WTC11 (cell line): Measurements from ENCODE around the gene BLOC1S1. TPM values are rescaled to one million over a fixed set of nuclear protein-coding genes. Genes with fewer than 3 reads are reported as not detected.

ENCODE experiments used
- ATAC-seq: fragments of 200-7000 bp; cut with Tn5 transposase; 2 replicates; pipeline ENCODE4 v1.10.0; 2021; ENCODE audit warnings: mild to moderate bottlenecking, moderate library complexity
- CTCF ChIA-PET: fragments of 300-600 bp; sonication (Branson Sonifier 250); formaldehyde crosslinking; loops from one replicate; lab custom pipeline; 2021; ENCODE audit warnings: antibody characterized with exemption; lab: Charles Lee
- POLR2A ChIA-PET: fragments of 350-600 bp; sonication (Branson Sonifier 250); formaldehyde crosslinking; loops from one replicate; lab custom pipeline; 2021; ENCODE audit warnings: antibody characterized with exemption; lab: Charles Lee
- DNase-seq: peaks from one replicate; pipeline ENCODE4 v3.0.0; 2021; ENCODE audit warnings: low spot score
- H3K27ac Mint-ChIP-seq: 2 replicates; pipeline ENCODE4 v1.8.0; 2021; ENCODE audit warnings: mixed read lengths
- H3K27me3 Mint-ChIP-seq: 2 replicates; pipeline ENCODE4 v1.8.0; 2021; ENCODE audit warnings: low read depth, mild to moderate bottlenecking, moderate library complexity, mixed read lengths
- H3K36me3 Mint-ChIP-seq: 2 replicates; pipeline ENCODE4 v1.8.0; 2021; ENCODE audit warnings: mixed read lengths
- H3K4me1 Mint-ChIP-seq: 2 replicates; pipeline ENCODE4 v1.8.0; 2022; ENCODE audit warnings: mixed read lengths
- H3K4me3 Mint-ChIP-seq: 2 replicates; pipeline ENCODE4 v1.8.0; 2021; ENCODE audit warnings: mild to moderate bottlenecking, moderate library complexity, mixed read lengths
- H3K9me3 Mint-ChIP-seq: 2 replicates; pipeline ENCODE4 v1.8.0; 2021; ENCODE audit warnings: mixed read lengths
- AFF4 ChIP-seq: sonication (generic); formaldehyde crosslinking; IDR thresholded peaks from 2 replicates; pipeline ENCODE4 v1.8.1; 2023; ENCODE audit warnings: mild to moderate bottlenecking, missing genetic modification reagents, borderline replicate concordance
- ATF2 ChIP-seq: sonication (generic); formaldehyde crosslinking; IDR thresholded peaks from 2 replicates; pipeline ENCODE4 v1.8.1; 2022; ENCODE audit warnings: low read depth, missing genetic modification reagents, borderline replicate concordance
- ATF3 ChIP-seq: sonication (generic); formaldehyde crosslinking; conservative IDR thresholded peaks from 2 replicates; pipeline ENCODE4 v1.8.1; 2022; ENCODE audit warnings: mild to moderate bottlenecking, missing genetic modification reagents
- E2F1 ChIP-seq: sonication (generic); formaldehyde crosslinking; IDR thresholded peaks from 2 replicates; pipeline ENCODE4 v1.8.0; 2022; ENCODE audit warnings: mild to moderate bottlenecking, missing genetic modification reagents
- E2F4 ChIP-seq: sonication (generic); formaldehyde crosslinking; IDR thresholded peaks from 2 replicates; pipeline ENCODE4 v1.8.1; 2022; ENCODE audit warnings: low read depth, mild to moderate bottlenecking, moderate library complexity, missing genetic modification reagents, borderline replicate concordance
- GRHL2 ChIP-seq: fragments of 250-450 bp; sonication (Bioruptor Pico); IDR thresholded peaks from 2 replicates; pipeline ENCODE4 v1.8.0; 2022; ENCODE audit warnings: mild to moderate bottlenecking, moderate library complexity; ENCODE audit not compliant: insufficient replicate concordance, severe bottlenecking
- GTF2I ChIP-seq: fragments of 250-450 bp; sonication (Bioruptor Pico); conservative IDR thresholded peaks from 2 replicates; pipeline ENCODE4 v1.4.0; 2021; ENCODE audit warnings: mild to moderate bottlenecking
- HMGXB4 ChIP-seq: sonication (generic); formaldehyde crosslinking; IDR thresholded peaks from 2 replicates; pipeline ENCODE4 v1.8.1; 2023; ENCODE audit warnings: mild to moderate bottlenecking, moderate library complexity, missing genetic modification reagents
- NFYB ChIP-seq: sonication (generic); formaldehyde crosslinking; conservative IDR thresholded peaks from 2 replicates; pipeline ENCODE4 v1.8.0; 2022; ENCODE audit warnings: low read depth, missing genetic modification reagents
- PRDM15 ChIP-seq: sonication (generic); formaldehyde crosslinking; IDR thresholded peaks from 2 replicates; pipeline ENCODE4 v1.8.0; 2022; ENCODE audit warnings: missing genetic modification reagents
- RORB ChIP-seq: fragments of 250-450 bp; sonication (Bioruptor Pico); IDR thresholded peaks from 2 replicates; pipeline ENCODE4 v1.9.0; 2021; ENCODE audit warnings: mild to moderate bottlenecking
- SMAD3 ChIP-seq: sonication (generic); formaldehyde crosslinking; IDR thresholded peaks from 2 replicates; pipeline ENCODE4 v1.8.0; 2022; ENCODE audit warnings: missing genetic modification reagents, mild to moderate bottlenecking, borderline replicate concordance
- ZBTB43 ChIP-seq: sonication (generic); formaldehyde crosslinking; IDR thresholded peaks from 2 replicates; pipeline ENCODE4 v1.8.1; 2023; ENCODE audit warnings: mild to moderate bottlenecking, missing genetic modification reagents
- ZNF281 ChIP-seq: sonication (generic); formaldehyde crosslinking; IDR thresholded peaks from 2 replicates; pipeline ENCODE4 v1.8.0; 2023; ENCODE audit warnings: mild to moderate bottlenecking, missing genetic modification reagents
- ZNF671 ChIP-seq: fragments of 250-450 bp; sonication (Bioruptor Pico); IDR thresholded peaks from 2 replicates; pipeline ENCODE4 v1.8.0; 2021; ENCODE audit warnings: mild to moderate bottlenecking
- ZSCAN18 ChIP-seq: fragments of 250-450 bp; sonication (Bioruptor Pico); IDR thresholded peaks from 2 replicates; pipeline ENCODE4 v2.1.2; 2022; ENCODE audit warnings: mild to moderate bottlenecking, moderate library complexity
- total RNA-seq: library from RNA; stranded (reverse); gene quantifications from 3 replicates; pipeline ENCODE4 v1.2.3, GENCODE V29; 2021

BLOC1S1 gene
- total RNA-seq, 1 experiment from 2014 or later: 81.9 TPM

GRCh38 chr12:55737581-55738122 lies 21.8 kb downstream of the BLOC1S1 start:
- H3K27ac Mint-ChIP-seq: peak overlapping the region; percentile 86
- POLR2A ChIA-PET: interaction anchor here (0.9 to 2.7 kb wide), 6 partner anchors 9 to 92 kb away, joined by 3 to 16 read pairs (median 6); partner anchors contain the start of genes CD63, DNAJC14, ORMDL2 and SARNP
- no peak for DNase-seq

More at GRCh38 chr12:55737581-55738122, 21.8 kb downstream of the BLOC1S1 start:
- H3K4me1 Mint-ChIP-seq: peaks cover 31% of the 10 kb centered on the region
- ATAC-seq: peak; percentile 13
- H3K4me3 Mint-ChIP-seq: peak overlapping the region; percentile 81
- H3K27me3 Mint-ChIP-seq: peaks cover 2% of the 10 kb centered on the region; the same call in 1 of the 2 replicates
- TF ChIP-seq PRDM15 (no peak), ZBTB43 (CRISPR knock-in tag) (no peak), NFYB (CRISPR knock-in tag) (no peak), E2F4 (CRISPR knock-in tag) (no peak), SMAD3 (CRISPR knock-in tag) (no peak), RORB (CRISPR knock-in tag) (no peak), ATF3 (no peak), ZNF671 (CRISPR knock-in tag) (no peak), E2F1 (CRISPR knock-in tag) (no peak), AFF4 (CRISPR knock-in tag) (no peak), HMGXB4 (CRISPR knock-in tag) (no peak), ZNF281 (CRISPR knock-in tag) (no peak), ATF2 (CRISPR knock-in tag) (no peak), GTF2I (CRISPR knock-in tag) (no peak), ZSCAN18 (CRISPR knock-in tag) (no peak), GRHL2 (CRISPR knock-in tag) (no peak)
- no peaks in the 10 kb centered on the region for H3K36me3 Mint-ChIP-seq
- CTCF ChIA-PET: interaction anchor here (0.6 to 3.8 kb wide), 69 partner anchors 8 to 390 kb away, joined by 3 to 160 read pairs (median 5); partner anchors contain the start of genes BLOC1S1, CD63, DGKA and DNAJC14
- H3K9me3 Mint-ChIP-seq: no peaks in the 10 kb centered on the region
